ENCODE measurements around the gene NMNAT2.

- TF ChIP-seq EP300 (IDR thresholded peaks at IDR 0.05) (no peak), CTCF (IDR thresholded peaks at IDR 0.05) (no peak), POLR2A (IDR thresholded peaks at IDR 0.05) (no peak)
Observed at GRCh38 chr1:183300828-183301227, 117.4 kb downstream of the NMNAT2 start.
